H1 (cell line): ENCODE measurements around the gene TSC2. TPM values are rescaled to one million over a fixed set of nuclear protein-coding genes. Genes with fewer than 3 reads are reported as not detected.

Experiments
- CTCF ChIA-PET: fragments of 300-600 bp; sonication (Branson Sonifier 250); formaldehyde crosslinking; loops from one replicate; lab custom pipeline; 2021; ENCODE audit not compliant: partially characterized antibody; lab: Charles Lee
- POLR2A ChIA-PET: fragments of 300-600 bp; sonication (Branson Sonifier 250); formaldehyde crosslinking; loops from one replicate; lab custom pipeline; 2021; ENCODE audit warnings: inconsistent platforms; ENCODE audit not compliant: partially characterized antibody; lab: Charles Lee
- DNase-seq, 2 experiments: peaks; one replicate each; pipeline versions ENCODE4 v3.0.0 to v3.0.0-alpha.2; 2010 to 2022; ENCODE audit warnings: low spot score in 2 of 2, low read depth in 1 of 2, mixed read lengths in 1 of 2
- FAIRE-seq: peaks from 2 replicates; lab custom pipeline; 2011; peaks lifted over from hg19 to GRCh38; lab: Jason Lieb, UNC
- H2AFZ ChIP-seq: 2 replicates; pipeline ENCODE4 v1.8.1; 2012; ENCODE audit warnings: low read length, inconsistent platforms
- H2AK5ac ChIP-seq: 2 replicates; pipeline ENCODE4 v1.6.1; 2013; ENCODE audit warnings: low read depth, low read length
- H2BK120ac ChIP-seq: replicated peaks from 2 replicates; pipeline ENCODE3; 2013; ENCODE audit warnings: low read depth, low read length, inconsistent platforms
- H2BK12ac ChIP-seq: 2 replicates; pipeline ENCODE4 v1.6.1; 2013; ENCODE audit warnings: low read depth, low read length
- H2BK15ac ChIP-seq: 2 replicates; pipeline ENCODE4 v1.6.1; 2013; ENCODE audit warnings: low read length
- H2BK20ac ChIP-seq: 2 replicates; pipeline ENCODE4 v1.6.1; 2013; ENCODE audit warnings: low read length
- H2BK5ac ChIP-seq: 2 replicates; pipeline ENCODE4 v1.6.1; 2013; ENCODE audit warnings: low read depth, low read length
- H3K14ac ChIP-seq: 2 replicates; pipeline ENCODE4 v1.6.1; 2013; ENCODE audit warnings: inconsistent platforms; ENCODE audit not compliant: insufficient read length
- H3K18ac ChIP-seq: 2 replicates; pipeline ENCODE4 v1.6.1; 2013; ENCODE audit warnings: low read length; ENCODE audit errors: extremely low read depth
- H3K23ac ChIP-seq: 2 replicates; pipeline ENCODE4 v1.6.1; 2013; ENCODE audit warnings: inconsistent platforms; ENCODE audit not compliant: insufficient read length
- H3K23me2 ChIP-seq: 2 replicates; pipeline ENCODE4 v1.6.1; 2013; ENCODE audit warnings: low read depth, low read length
- H3K27ac ChIP-seq: 2 replicates; pipeline ENCODE4 v1.6.1; 2011; ENCODE audit warnings: low read depth, low read length, inconsistent platforms
- H3K27me3 ChIP-seq, 4 experiments: replicated peaks in 1 of 4; 1 replicate in 1 of 4; 2 replicates in 3 of 4; pipeline versions ENCODE4 v1.6.1 to v1.8.1; 2011 to 2013; ENCODE audit warnings: low read length in 3 of 4, mild to moderate bottlenecking in 3 of 4, inconsistent platforms in 2 of 4, mixed read lengths in 2 of 4, moderate library complexity in 1 of 4; ENCODE audit not compliant: control insufficient read depth in 3 of 4, insufficient read depth in 3 of 4; ENCODE audit errors: extremely low read depth in 1 of 4
- H3K36me3 ChIP-seq, 4 experiments: 2 replicates each; pipeline versions ENCODE4 v1.6.1 to v1.8.1; 2011 to 2013; ENCODE audit warnings: mild to moderate bottlenecking in 4 of 4, low read length in 3 of 4, moderate library complexity in 2 of 4, control low read depth in 1 of 4, inconsistent platforms in 1 of 4; ENCODE audit not compliant: insufficient read depth in 4 of 4, control insufficient read depth in 2 of 4
- H3K4ac ChIP-seq: replicated peaks from 2 replicates; pipeline ENCODE3; 2013; ENCODE audit warnings: low read length, low read depth, mixed read lengths, inconsistent platforms; ENCODE audit not compliant: insufficient read length
- H3K4me1 ChIP-seq, 4 experiments: replicated peaks in 1 of 4; 1 replicate in 1 of 4; 2 replicates in 3 of 4; pipeline versions ENCODE4 v1.6.1 to v1.8.1; 2011 to 2013; ENCODE audit warnings: low read length in 3 of 4, inconsistent platforms in 2 of 4, mixed read lengths in 1 of 4; ENCODE audit not compliant: insufficient read depth in 4 of 4, control insufficient read depth in 3 of 4
- H3K4me2 ChIP-seq, 2 experiments: 2 replicates each; pipeline versions ENCODE4 v1.6.1 to v1.8.1; 2011 to 2013; ENCODE audit warnings: low read depth in 2 of 2, low read length in 2 of 2, control low read depth in 1 of 2, inconsistent platforms in 1 of 2, mild to moderate bottlenecking in 1 of 2; ENCODE audit not compliant: insufficient read depth in 1 of 2
- H3K4me3 ChIP-seq, 4 experiments: fragments of 200-600, 300-600 bp in 1 of 4; sonication (generic), shearing (Covaris generic), sonication (Bioruptor Twin) in 1 of 4; 2 replicates each; pipeline versions ENCODE4 v1.5.1 to v1.8.1; 2011 to 2016; ENCODE audit warnings: low read length in 4 of 4, low read depth in 3 of 4, control low read depth in 2 of 4, inconsistent platforms in 2 of 4, mild to moderate bottlenecking in 2 of 4, mixed read lengths in 1 of 4, moderate library complexity in 1 of 4; ENCODE audit not compliant: insufficient read depth in 2 of 4; ENCODE audit errors: extremely low read depth in 1 of 4
- H3K56ac ChIP-seq: replicated peaks from 2 replicates; pipeline ENCODE3; 2013; ENCODE audit warnings: low read depth, mild to moderate bottlenecking, mixed read lengths, low read length, inconsistent platforms; ENCODE audit not compliant: insufficient read length
- H3K79me1 ChIP-seq: 2 replicates; pipeline ENCODE4 v1.6.1; 2013; ENCODE audit warnings: low read depth, low read length, control low read depth
- H3K79me2 ChIP-seq, 2 experiments: 2 replicates each; pipeline versions ENCODE4 v1.6.1 to v1.8.1; 2012 to 2013; ENCODE audit warnings: low read length in 2 of 2, mild to moderate bottlenecking in 2 of 2, inconsistent platforms in 1 of 2; ENCODE audit not compliant: insufficient read depth in 2 of 2, control insufficient read depth in 1 of 2
- H3K9ac ChIP-seq, 4 experiments: replicated peaks in 1 of 4; 1 replicate in 1 of 4; 2 replicates in 3 of 4; pipeline versions ENCODE4 v1.6.1 to v1.8.1; 2011 to 2013; ENCODE audit warnings: low read depth in 3 of 4, low read length in 3 of 4, control low read depth in 2 of 4, mild to moderate bottlenecking in 2 of 4, moderate library complexity in 2 of 4, inconsistent platforms in 1 of 4; ENCODE audit errors: extremely low read depth in 1 of 4
- H3K9me3 ChIP-seq, 2 experiments: 2 replicates each; pipeline versions ENCODE4 v1.6.1 to v1.8.1; 2012 to 2013; ENCODE audit warnings: mild to moderate bottlenecking in 2 of 2, moderate library complexity in 2 of 2, control low read depth in 1 of 2, inconsistent platforms in 1 of 2, low read depth in 1 of 2, low read length in 1 of 2, mixed read lengths in 1 of 2; ENCODE audit not compliant: insufficient read depth in 2 of 2
- H4K20me1 ChIP-seq, 2 experiments: replicated peaks in 1 of 2; 2 replicates each; pipeline versions ENCODE3 to v1.8.1; 2011 to 2013; ENCODE audit warnings: inconsistent platforms in 2 of 2, low read length in 2 of 2, mild to moderate bottlenecking in 1 of 2; ENCODE audit not compliant: insufficient read depth in 2 of 2, control insufficient read depth in 1 of 2
- H4K5ac ChIP-seq: 2 replicates; pipeline ENCODE4 v1.6.1; 2013; ENCODE audit warnings: low read length, low read depth, mixed read lengths, inconsistent platforms; ENCODE audit not compliant: insufficient read length
- H4K8ac ChIP-seq: 2 replicates; pipeline ENCODE4 v1.8.0; 2013; ENCODE audit warnings: mild to moderate bottlenecking, moderate library complexity, low read length, inconsistent platforms; ENCODE audit not compliant: insufficient read depth; ENCODE audit errors: extremely low read depth
- H4K91ac ChIP-seq: replicated peaks from 2 replicates; pipeline ENCODE3; 2013; ENCODE audit warnings: low read length, mixed read lengths, inconsistent platforms; ENCODE audit not compliant: insufficient read length
- CHD1 ChIP-seq: IDR thresholded peaks from 2 replicates; pipeline ENCODE4 v1.6.1; 2012; ENCODE audit warnings: low read depth, low read length, improper control_type of control experiment
- EGR1 ChIP-seq: IDR thresholded peaks from 2 replicates; pipeline ENCODE4 v1.6.1; 2011; ENCODE audit warnings: low read depth, low read length, borderline replicate concordance
- EZH2 ChIP-seq: fragments of 200-600 bp; sonication (generic); IDR thresholded peaks from 2 replicates; pipeline ENCODE4 v1.7.1; 2012; ENCODE audit warnings: low read depth, mild to moderate bottlenecking, moderate library complexity, low read length, inconsistent platforms; ENCODE audit not compliant: severe bottlenecking
- GABPA ChIP-seq: IDR thresholded peaks from 2 replicates; pipeline ENCODE4 v1.6.1; 2011; ENCODE audit warnings: mild to moderate bottlenecking, low read length, moderate library complexity, borderline replicate concordance; ENCODE audit not compliant: insufficient read depth
- POU5F1 ChIP-seq: IDR thresholded peaks from 2 replicates; pipeline ENCODE4 v1.6.1; 2011; ENCODE audit warnings: low read depth, mild to moderate bottlenecking, low read length, moderate library complexity
- SAP30 ChIP-seq: fragments of 300-600 bp; sonication (generic); IDR thresholded peaks from 2 replicates; pipeline ENCODE4 v1.7.1; 2012; ENCODE audit warnings: low read length, moderate library complexity, mild to moderate bottlenecking, inconsistent platforms; ENCODE audit not compliant: insufficient read depth, insufficient replicate concordance
- SP4 ChIP-seq: IDR thresholded peaks from 2 replicates; pipeline ENCODE4 v1.6.1; 2012; ENCODE audit warnings: low read length, inconsistent platforms
- SRF ChIP-seq: IDR thresholded peaks from 2 replicates; pipeline ENCODE4 v1.6.1; 2011; ENCODE audit warnings: mild to moderate bottlenecking, low read depth, low read length, moderate library complexity
- SUZ12 ChIP-seq: fragments of 200-600 bp; sonication (generic); IDR thresholded peaks from 2 replicates; pipeline ENCODE4 v1.6.1; 2012; ENCODE audit warnings: mild to moderate bottlenecking, inconsistent platforms, low read length, moderate library complexity, mixed read lengths
- WGBS, 2 experiments: shearing (Covaris generic) in 1 of 2; methylation state at CpG; one replicate each; pipeline versions ENCODE4 v1.1.6 to v1.1.7; 2013 to 2015; ENCODE audit warnings: low lambda C conversion rate in 2 of 2, mixed read lengths in 2 of 2, inconsistent platforms in 1 of 2, low coverage in 1 of 2, missing lambda C conversion rate in 1 of 2; ENCODE audit not compliant: insufficient replicate concordance in 2 of 2, insufficient coverage in 1 of 2, insufficient read length in 1 of 2; ENCODE audit errors: extremely low coverage in 1 of 2, missing lambda C conversion rate in 1 of 2; 5-methylcytosine and 5-hydroxymethylcytosine counted together
- polyA plus RNA-seq, 7 experiments: library from polyadenylated mRNA; depleted of rRNA in 3 of 7; stranded (reverse) in 5 of 7; unstranded in 2 of 7; fragments of >200 nt in 5 of 7; fragments of 200-250 nt in 2 of 7; gene quantifications; 1 replicate in 5 of 7; 2 replicates in 1 of 7; 4 replicates in 1 of 7; pipeline versions ENCODE4 v1.2.1 to v1.2.3, GENCODE V29; 2011 to 2013; ENCODE audit warnings: missing spikeins in 2 of 7, mixed read lengths in 2 of 7
- total RNA-seq: library from RNA; stranded (reverse); fragmentation: NEBNext Ultra II Directional; extraction: Animal tissue kit (Norgen Biotek cat#: 25700); gene quantifications from 2 replicates; pipeline ENCODE4 v1.2.1, GENCODE V29; 2021
- TF ChIP-seq, protein P1 (sequence below): IDR thresholded peaks from 2 replicates; pipeline ENCODE4 v1.6.1; 2012; ENCODE audit warnings: inconsistent platforms

Gene TSC2
- total and polyA plus RNA-seq, 2 of the 8 experiments (the other 6 are each of a cell fraction or from before 2014, with no cell fraction given) = 65.9 to 96.6 TPM

DNA sequence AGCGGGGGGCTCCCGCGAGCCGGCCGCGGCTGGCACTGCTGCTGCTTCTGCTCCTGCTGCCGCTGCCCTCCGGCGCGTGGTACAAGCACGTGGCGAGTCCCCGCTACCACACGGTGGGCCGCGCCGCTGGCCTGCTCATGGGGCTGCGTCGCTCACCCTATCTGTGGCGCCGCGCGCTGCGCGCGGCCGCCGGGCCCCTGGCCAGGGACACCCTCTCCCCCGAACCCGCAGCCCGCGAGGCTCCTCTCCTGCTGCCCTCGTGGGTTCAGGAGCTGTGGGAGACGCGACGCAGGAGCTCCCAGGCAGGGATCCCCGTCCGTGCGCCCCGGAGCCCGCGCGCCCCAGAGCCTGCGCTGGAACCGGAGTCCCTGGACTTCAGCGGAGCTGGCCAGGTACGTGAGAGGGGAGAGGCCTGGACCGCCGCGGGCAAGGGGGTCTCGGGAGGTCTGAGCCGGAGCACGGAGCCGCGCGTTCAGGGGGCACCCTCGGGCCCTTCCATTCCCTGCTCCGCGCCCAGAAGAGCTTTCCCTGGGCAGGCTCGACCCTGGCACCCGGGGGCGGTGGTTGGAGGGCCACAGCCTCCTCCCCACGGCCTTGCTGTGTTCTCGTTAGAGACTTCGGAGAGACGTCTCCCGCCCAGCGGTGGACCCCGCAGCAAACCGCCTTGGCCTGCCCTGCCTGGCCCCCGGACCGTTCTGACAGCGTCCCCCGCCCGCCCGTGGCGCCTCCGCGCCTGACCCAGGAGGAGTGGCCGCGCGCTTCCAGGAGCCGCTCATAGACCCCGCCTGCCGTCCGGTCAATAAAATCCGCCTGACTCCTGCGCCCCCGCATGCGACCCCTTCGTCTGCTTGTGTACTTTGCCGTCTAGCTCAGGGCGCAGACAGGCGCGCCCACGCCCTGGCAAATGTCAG lies 27.6 kb upstream of the TSC2 start:
- H2AK5ac ChIP-seq = no peak overlapping the region
- ChIA-PET POLR2A (interaction anchor here (0.6 to 2.0 kb wide), 10 partner anchors 12 to 135 kb away, joined by 3 to 9 read pairs (median 5); partner anchors contain the start of genes RPS2 and TRAF7), CTCF (interaction anchor here (0.7 to 7.5 kb wide), 15 partner anchors 9 to 132 kb away, joined by 3 to 55 read pairs (median 4); no protein-coding TSS in a partner anchor)
- H4K91ac ChIP-seq = no peak overlapping the region
- no peak overlapping the region for H3K56ac ChIP-seq
- H2BK12ac ChIP-seq = no peak overlapping the region
- WGBS, 2 experiments = 4% methylated on average over 43 of the region's 96 CpGs; no CpG with 5 or more reads in 1 of the 2 experiments
- FAIRE-seq (no peak), DNase-seq (peak in 1 of 2 experiments; percentile 74)
- peaks cover 8% of the 10 kb centered on the region; the same call in 1 of the 2 replicates for H3K23me2 ChIP-seq
- peak overlapping the region; percentile 71 to 79 for H3K4me2 ChIP-seq
- H3K4me1 ChIP-seq = peaks cover 0 to 21% (median 8%) of the 10 kb centered on the region in 4 experiments; a peak in 5 of 7 replicates
- H4K20me1 ChIP-seq = no peaks in the 10 kb centered on the region
- H3K18ac ChIP-seq = no peak overlapping the region; the same call in 1 of the 2 replicates
- H4K5ac ChIP-seq = no peak overlapping the region
- H3K36me3 ChIP-seq = peaks cover 0 to 5% (median 0%) of the 10 kb centered on the region in 4 experiments; a peak in 1 of 8 replicates
- peak overlapping the region; percentile 21 to 59 (median 29); a peak in 7 of 8 replicates for H3K4me3 ChIP-seq
- peaks cover 22 to 42% (median 34%) of the 10 kb centered on the region in 4 experiments for H3K27me3 ChIP-seq
- H2BK5ac ChIP-seq = no peak overlapping the region
- no peaks in the 10 kb centered on the region for H3K79me1 ChIP-seq
- H4K8ac ChIP-seq = peak overlapping the region; percentile 46; the same call in 1 of the 2 replicates
- H2BK120ac ChIP-seq = no peak overlapping the region
- no peak overlapping the region for H2BK15ac ChIP-seq
- no peaks in the 10 kb centered on the region for H3K79me2 ChIP-seq
- H3K9me3 ChIP-seq = no peaks in the 10 kb centered on the region
- H3K14ac ChIP-seq = no peak overlapping the region
- peak overlapping the region; percentile 6; the same call in 1 of the 2 replicates for H2AFZ ChIP-seq
- H3K23ac ChIP-seq = no peak overlapping the region
- no peak overlapping the region for H2BK20ac ChIP-seq
- no peak overlapping the region for H3K4ac ChIP-seq
- H3K9ac ChIP-seq = no peak overlapping the region
- no peak overlapping the region for H3K27ac ChIP-seq
- TF ChIP-seq SP4 (no peak), GABPA (no peak; the same call in 1 of the 2 replicates), EGR1 (0 out of 2 replicates have a peak, but pooled peaks have one; percentile 23), SRF (no peak), SUZ12 (peak; percentile 81), CHD1 (no peak), EZH2 (peak; percentile 86), SAP30 (no peak), POU5F1 (no peak)
- TF ChIP-seq, protein P1, sequence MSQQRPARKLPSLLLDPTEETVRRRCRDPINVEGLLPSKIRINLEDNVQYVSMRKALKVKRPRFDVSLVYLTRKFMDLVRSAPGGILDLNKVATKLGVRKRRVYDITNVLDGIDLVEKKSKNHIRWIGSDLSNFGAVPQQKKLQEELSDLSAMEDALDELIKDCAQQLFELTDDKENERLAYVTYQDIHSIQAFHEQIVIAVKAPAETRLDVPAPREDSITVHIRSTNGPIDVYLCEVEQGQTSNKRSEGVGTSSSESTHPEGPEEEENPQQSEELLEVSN = peak; percentile 45; the same call in 1 of the 2 replicates
